EL (cell line): ENCODE data around the gene RNF141.

Experiments
- DNase-seq: peaks from one replicate; pipeline ENCODE4 v3.0.0-alpha.2; 2016

Gene RNF141

GRCh38 chr11:10561043-10561818 is 20.2 kb upstream of the RNF141 start:
- no peak for DNase-seq

- DNase-seq, result no peak
Measured at GRCh38 chr11:10558288-10558687, 17.3 kb upstream of the RNF141 start.

GRCh38 chr11:10556590-10556989 is 15.6 kb upstream of the RNF141 start:
- DNase-seq, result no peak

- no peak for DNase-seq
Measured at GRCh38 chr11:10551845-10552352, 10.9 kb upstream of the RNF141 start.

GRCh38 chr11:10551290-10551592 is 10.3 kb upstream of the RNF141 start:
- no peak for DNase-seq

- peak; percentile 73 for DNase-seq
Measured at GRCh38 chr11:10550503-10551289, 9.7 kb upstream of the RNF141 start.

- DNase-seq, result no peak
Measured at GRCh38 chr11:10544491-10545465, 3.8 kb upstream of the RNF141 start.

- DNase-seq, result no peak
Measured at GRCh38 chr11:10543782-10544181, 2.8 kb upstream of the RNF141 start.

GRCh38 chr11:10542776-10543175 is 1.8 kb upstream of the RNF141 start:
- no peak for DNase-seq

- DNase-seq, result no peak
Measured at GRCh38 chr11:10541561-10541930, 559 bp upstream of the RNF141 start.

- peak; percentile 34 for DNase-seq
Measured at GRCh38 chr11:10540546-10540914, 457 bp downstream of the RNF141 start.

- no peak for DNase-seq
Measured at GRCh38 chr11:10539339-10539738, 1.6 kb downstream of the RNF141 start.

GRCh38 chr11:10538924-10539323 is 2.1 kb downstream of the RNF141 start:
- DNase-seq, result no peak

- DNase-seq, result no peak
Measured at GRCh38 chr11:10537600-10537999, 3.4 kb downstream of the RNF141 start.

- no peak for DNase-seq
Measured at GRCh38 chr11:10534316-10534715, 6.7 kb downstream of the RNF141 start.

- DNase-seq, result no peak
Measured at GRCh38 chr11:10533323-10533722, 7.7 kb downstream of the RNF141 start.

- DNase-seq, result no peak
Measured at GRCh38 chr11:10532526-10532925, 8.5 kb downstream of the RNF141 start.

- DNase-seq, result peak; percentile 64
Measured at GRCh38 chr11:10529279-10529678, 11.7 kb downstream of the RNF141 start.

GRCh38 chr11:10528121-10528520 is 12.9 kb downstream of the RNF141 start:
- peak; percentile 42 for DNase-seq

- DNase-seq, result peak; percentile 30
Measured at GRCh38 chr11:10526974-10527918, 13.7 kb downstream of the RNF141 start.

- DNase-seq, result no peak
Measured at GRCh38 chr11:10524471-10524870, 16.5 kb downstream of the RNF141 start.

GRCh38 chr11:10522921-10523320 is 18.1 kb downstream of the RNF141 start:
- DNase-seq, result no peak
